PFSK-1 (cell line): ENCODE measurements around the gene DDX53.

ENCODE experiments used
- FOXP2 ChIP-seq: optimal IDR thresholded peaks from 2 replicates; pipeline ENCODE3; 2011; ENCODE audit warnings: borderline replicate concordance, control low read depth, inconsistent platforms; ENCODE audit not compliant: insufficient read depth; ENCODE audit errors: extremely low read length, extremely low read depth
- POLR2AphosphoS5 ChIP-seq: IDR thresholded peaks from 2 replicates; pipeline ENCODE4 v1.6.1; 2012; ENCODE audit warnings: low read depth, mild to moderate bottlenecking, control low read depth, low read length, moderate library complexity
- REST ChIP-seq, 2 experiments: IDR thresholded peaks; 2 replicates each; pipeline versions ENCODE4 v1.6.1 to v1.8.0; 2011 to 2012; ENCODE audit warnings: low read depth in 2 of 2, low read length in 2 of 2, control low read depth in 1 of 2, inconsistent platforms in 1 of 2, mild to moderate bottlenecking in 1 of 2, moderate library complexity in 1 of 2; ENCODE audit not compliant: insufficient read depth in 1 of 2
- SIN3A ChIP-seq: IDR thresholded peaks from 2 replicates; pipeline ENCODE4 v1.6.1; 2012; ENCODE audit warnings: mild to moderate bottlenecking, low read length, moderate library complexity, borderline replicate concordance; ENCODE audit not compliant: insufficient read depth
- TAF1 ChIP-seq: IDR thresholded peaks from 2 replicates; pipeline ENCODE4 v1.6.1; 2012; ENCODE audit warnings: low read length, control low read depth, borderline replicate concordance; ENCODE audit not compliant: insufficient read depth

Gene DDX53

GRCh38 chrX:23046443-23046842, 46.7 kb downstream of the DDX53 start:
- TF ChIP-seq REST (IDR thresholded peaks at IDR 0.05; ENCODE audit: insufficient read depth in 1 of 2, low read depth in 2 of 2, low read length in 2 of 2): no peak
- TF ChIP-seq POLR2AphosphoS5: no peak
- TF ChIP-seq FOXP2: no peak
- TF ChIP-seq SIN3A: no peak
- no peak for TF ChIP-seq TAF1

GRCh38 chrX:23048806-23049573, 49.2 kb downstream of the DDX53 start:
- no peak for TF ChIP-seq FOXP2
- TF ChIP-seq REST (IDR thresholded peaks at IDR 0.05; ENCODE audit: insufficient read depth in 1 of 2, low read depth in 2 of 2, low read length in 2 of 2): no peak
- TF ChIP-seq TAF1: no peak
- TF ChIP-seq POLR2AphosphoS5: no peak
- no peak for TF ChIP-seq SIN3A

- TF ChIP-seq SIN3A (no peak), REST (IDR thresholded peaks at IDR 0.05; ENCODE audit: insufficient read depth in 1 of 2, low read depth in 2 of 2, low read length in 2 of 2) (no peak), TAF1 (no peak), POLR2AphosphoS5 (no peak), FOXP2 (no peak)
Measured at GRCh38 chrX:23052324-23052723, 52.6 kb downstream of the DDX53 start.
